T-cell (primary cell): ENCODE data around the gene SPATC1L. TPM values are rescaled to one million over a fixed set of nuclear protein-coding genes. Genes with fewer than 3 reads are reported as not detected.

ENCODE experiments used
- ATAC-seq, 4 experiments: fragments of 200-7000 bp in 3 of 4; fragments of 150-1000 bp in 1 of 4; cut with Tn5 transposase; replicated peaks in 1 of 4; 1 replicate in 3 of 4; 2 replicates in 1 of 4; pipeline ENCODE4 v1.10.0; 2021; ENCODE audit warnings: moderate library complexity in 3 of 4, mild to moderate bottlenecking in 2 of 4, moderate number of reproducible peaks in 1 of 4
- CTCF ChIA-PET, 2 donors: fragments of 300-600 bp; sonication (Branson Sonifier 250); formaldehyde crosslinking; loops; one replicate each; lab custom pipeline; 2022; ENCODE audit warnings: antibody characterized with exemption in 2 of 2; lab: Charles Lee
- POLR2A ChIA-PET, 2 donors: fragments of 300-600 bp; sonication (Branson Sonifier 250); formaldehyde crosslinking; loops; one replicate each; lab custom pipeline; 2022; ENCODE audit warnings: antibody characterized with exemption in 2 of 2; lab: Charles Lee
- DNase-seq, 35 experiments: peaks; one replicate each; pipeline versions ENCODE4 v3.0.0 to v3.0.0-alpha.2; 2013 to 2023
- H3K27ac ChIP-seq: one replicate; pipeline ENCODE4 v1.5.1; 2013; ENCODE audit warnings: low read length
- H3K27me3 ChIP-seq, 2 experiments: replicated peaks in 1 of 2; 1 replicate in 1 of 2; 2 replicates in 1 of 2; pipeline versions ENCODE4 v1.6.1 to v1.7.0; 2013; ENCODE audit warnings: low read length in 1 of 2, mixed read lengths in 1 of 2; ENCODE audit not compliant: control insufficient read depth in 2 of 2, insufficient read depth in 2 of 2; ENCODE audit errors: extremely low read depth in 1 of 2
- H3K36me3 ChIP-seq, 2 donors: 1 replicate in 1 of 2; 2 replicates in 1 of 2; pipeline versions ENCODE4 v1.6.1 to v1.7.0; 2013; ENCODE audit warnings: low read length in 1 of 2; ENCODE audit not compliant: control insufficient read depth in 2 of 2, insufficient read depth in 1 of 2; ENCODE audit errors: extremely low read depth in 1 of 2
- H3K4me1 ChIP-seq, 2 experiments: 1 replicate in 1 of 2; 2 replicates in 1 of 2; pipeline versions ENCODE4 v1.6.1 to v1.7.0; 2013; ENCODE audit warnings: low read length in 2 of 2, mixed read lengths in 1 of 2; ENCODE audit not compliant: insufficient read depth in 2 of 2, control insufficient read depth in 1 of 2; ENCODE audit errors: extremely low read depth in 1 of 2
- H3K4me3 ChIP-seq, 2 donors: 1 replicate in 1 of 2; 2 replicates in 1 of 2; pipeline versions ENCODE4 v1.5.1 to v1.7.0; 2013; ENCODE audit warnings: mild to moderate bottlenecking in 2 of 2, low read length in 1 of 2, moderate library complexity in 1 of 2; ENCODE audit not compliant: control insufficient read depth in 1 of 2; ENCODE audit errors: extremely low read depth in 1 of 2
- H3K9me3 ChIP-seq: 2 replicates; pipeline ENCODE4 v1.7.0; 2013
- H3K27ac Mint-ChIP-seq, 2 donors: one replicate each; pipeline ENCODE4 v1.8.0; 2020 to 2021; ENCODE audit warnings: mild to moderate bottlenecking in 2 of 2, mixed read lengths in 2 of 2
- H3K27me3 Mint-ChIP-seq, 2 donors: one replicate each; pipeline ENCODE4 v1.8.0; 2021 to 2022; ENCODE audit warnings: mixed read lengths in 2 of 2
- H3K36me3 Mint-ChIP-seq: one replicate; pipeline ENCODE4 v1.8.0; 2021; ENCODE audit warnings: mixed read lengths
- H3K4me1 Mint-ChIP-seq, 3 donors: one replicate each; pipeline ENCODE4 v1.8.0; 2020 to 2022; ENCODE audit warnings: mixed read lengths in 3 of 3, mild to moderate bottlenecking in 1 of 3
- H3K4me3 Mint-ChIP-seq, 3 donors: one replicate each; pipeline ENCODE4 v1.8.0; 2020 to 2022; ENCODE audit warnings: mild to moderate bottlenecking in 3 of 3, mixed read lengths in 3 of 3, moderate library complexity in 3 of 3
- H3K9me3 Mint-ChIP-seq, 3 donors: one replicate each; pipeline ENCODE4 v1.8.0; 2020 to 2022; ENCODE audit warnings: mixed read lengths in 3 of 3
- WGBS: methylation state at CpG from one replicate; pipeline ENCODE4 v1.1.5; 2013; ENCODE audit warnings: missing lambda C conversion rate; ENCODE audit not compliant: insufficient coverage; 5-methylcytosine and 5-hydroxymethylcytosine counted together
- total RNA-seq, 35 experiments: library from RNA in 6 of 35; stranded (reverse) in 6 of 35; fragments of 120-200 nt in 1 of 35; gene quantifications; one replicate each; pipeline versions ENCODE4 v1.2.1 to v1.2.4 and lab custom pipeline; 2013 to 2026

Gene SPATC1L
- total RNA-seq, 5 donors from 2014 or later (not counting 1 experiment from before 2014, with no cell fraction given): 1.4 to 22.8 (median 12.5) TPM

DNA sequence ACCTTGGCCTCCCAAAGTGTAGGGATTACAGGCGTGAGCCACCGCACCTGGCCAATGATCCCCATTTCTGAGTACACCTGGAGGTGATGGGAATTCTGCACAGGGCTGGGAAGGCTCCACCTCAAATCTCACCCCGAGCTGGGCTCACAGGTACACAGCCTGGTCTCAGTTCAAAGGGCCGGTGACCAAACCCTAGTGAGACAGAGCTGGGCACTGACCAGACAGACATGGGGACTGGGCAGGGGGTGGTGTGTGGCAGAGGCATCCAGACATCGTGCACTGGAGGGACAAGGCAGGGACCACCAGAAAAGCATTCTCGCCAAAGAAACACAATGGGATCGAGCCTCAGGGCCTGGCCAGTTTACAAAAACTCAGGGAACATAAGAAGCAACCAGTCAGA, 27.1 kb upstream of the SPATC1L start:
- H3K36me3 ChIP-seq: peaks cover 23 to 31% of the 10 kb centered on the region in 2 donors
- WGBS: 97% methylated on average over 6 of the region's 7 CpGs
- H3K4me3 Mint-ChIP-seq: no peak overlapping the region
- no peak overlapping the region for H3K27ac Mint-ChIP-seq
- POLR2A ChIA-PET: no interaction called here
- CTCF ChIA-PET: no interaction called here
- no peak overlapping the region for H3K27ac ChIP-seq
- H3K9me3 ChIP-seq: no peaks in the 10 kb centered on the region
- no peaks in the 10 kb centered on the region for H3K9me3 Mint-ChIP-seq
- peaks cover 22% of the 10 kb centered on the region for H3K36me3 Mint-ChIP-seq
- DNase-seq (no peak), ATAC-seq (no peak)
- no peaks in the 10 kb centered on the region for H3K4me1 ChIP-seq
- H3K4me1 Mint-ChIP-seq: no peaks in the 10 kb centered on the region
- no peaks in the 10 kb centered on the region for H3K27me3 Mint-ChIP-seq
- H3K27me3 ChIP-seq: no peaks in the 10 kb centered on the region
- no peak overlapping the region for H3K4me3 ChIP-seq

DNA sequence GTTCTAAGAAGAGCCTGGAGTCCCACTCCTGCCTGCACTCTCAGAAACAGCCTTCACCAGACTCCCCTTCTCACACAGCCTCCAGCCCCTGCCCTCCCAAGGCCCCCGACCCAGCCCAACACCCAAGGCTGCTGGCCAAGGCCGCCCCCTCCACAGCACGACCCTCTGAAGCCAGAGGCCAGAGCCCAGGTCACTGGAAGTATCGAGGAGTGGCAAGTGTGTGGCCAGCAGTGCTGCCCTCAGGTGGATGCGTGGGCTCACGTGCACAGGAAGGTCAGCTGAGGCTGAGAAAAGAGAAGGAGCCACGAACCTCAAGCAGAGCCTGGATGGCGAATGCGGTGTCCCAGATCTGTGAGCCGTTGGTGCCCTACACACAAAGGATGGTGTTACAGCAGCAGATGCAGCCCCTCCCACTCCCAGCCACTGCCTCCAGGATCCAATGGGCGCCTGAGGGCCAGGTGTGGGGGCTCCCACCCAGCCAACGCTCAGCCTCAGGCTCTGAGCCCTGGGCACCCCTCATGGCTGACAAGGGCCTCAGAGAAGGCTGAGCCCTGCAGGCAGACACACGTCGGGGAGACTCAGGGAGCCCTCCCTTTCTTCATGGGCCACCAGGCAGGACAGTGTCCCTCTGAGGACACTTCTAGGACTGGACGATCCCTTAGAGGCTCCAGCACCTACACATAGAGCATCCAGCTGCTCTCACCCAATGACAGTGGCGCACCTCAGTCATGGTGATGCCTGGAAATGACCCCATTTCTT, 26.3 kb upstream of the SPATC1L start:
- peaks cover 24% of the 10 kb centered on the region in 2 donors for H3K36me3 ChIP-seq
- ChIA-PET POLR2A (no interaction called here), CTCF (no interaction called here)
- H3K4me3 Mint-ChIP-seq: no peak overlapping the region
- peaks cover 25% of the 10 kb centered on the region for H3K36me3 Mint-ChIP-seq
- H3K9me3 Mint-ChIP-seq: no peaks in the 10 kb centered on the region
- WGBS: 84% methylated on average over 15 of the region's 16 CpGs
- no peak overlapping the region for H3K27ac Mint-ChIP-seq
- ATAC-seq (no peak), DNase-seq (peak in 1 of 35 experiments; percentile 20)
- no peak overlapping the region for H3K4me3 ChIP-seq
- no peaks in the 10 kb centered on the region for H3K9me3 ChIP-seq
- H3K27ac ChIP-seq: no peak overlapping the region
- H3K4me1 Mint-ChIP-seq: no peaks in the 10 kb centered on the region
- no peaks in the 10 kb centered on the region for H3K27me3 ChIP-seq
- no peaks in the 10 kb centered on the region for H3K27me3 Mint-ChIP-seq
- H3K4me1 ChIP-seq: no peaks in the 10 kb centered on the region

DNA sequence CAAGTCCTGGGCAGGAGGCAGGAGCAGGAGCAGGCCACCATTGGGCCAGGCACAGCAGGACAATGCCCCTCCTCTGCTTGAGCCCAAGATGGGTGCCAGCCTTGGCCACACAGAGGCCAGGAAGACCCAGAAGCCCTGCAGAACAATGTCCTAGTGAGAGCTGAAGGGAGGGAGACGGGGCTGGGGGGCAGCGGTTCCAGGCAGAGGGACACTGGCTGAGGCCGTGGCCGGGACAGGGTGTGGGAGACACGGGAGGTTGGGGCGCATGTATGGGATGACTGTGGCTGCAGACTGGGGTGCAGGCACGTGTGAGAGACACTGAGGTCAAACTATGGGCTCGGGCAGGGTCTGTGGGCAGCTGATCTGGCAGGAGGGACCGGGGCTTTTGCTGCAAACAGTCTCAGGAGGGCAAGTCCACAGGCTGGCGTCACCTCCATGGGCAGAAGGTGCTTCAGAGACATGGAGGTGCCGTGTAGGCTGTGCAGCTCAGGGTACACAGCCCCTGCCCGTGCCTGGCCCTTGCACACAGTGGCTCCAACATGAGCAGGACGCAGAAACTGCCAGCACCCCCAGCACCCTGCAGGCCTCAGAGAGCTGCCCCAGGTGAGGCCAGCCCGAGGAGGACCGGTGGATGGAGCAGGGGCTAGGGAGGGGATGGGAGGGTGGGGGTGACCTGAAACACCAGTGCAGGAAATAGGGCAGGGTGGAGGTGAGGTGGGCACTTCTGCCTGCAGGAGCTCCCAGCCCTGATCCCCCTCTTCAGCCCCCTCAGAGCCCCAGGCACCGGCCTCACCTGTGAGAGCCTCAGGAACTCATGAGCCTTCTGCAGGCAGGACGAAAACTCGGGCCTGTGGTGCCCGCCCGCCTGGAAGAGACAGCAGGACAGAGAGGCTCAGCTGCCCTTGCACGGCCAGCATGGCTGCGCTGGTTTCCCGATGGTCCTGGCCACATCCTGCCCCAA, 24.8 kb upstream of the SPATC1L start:
- DNase-seq: no peak
- no peaks in the 10 kb centered on the region for H3K27me3 ChIP-seq
- H3K36me3 ChIP-seq: peaks cover 24 to 28% of the 10 kb centered on the region in 2 donors
- Mint-ChIP-seq H3K27me3 (no peaks in the 10 kb centered on the region), H3K9me3 (no peaks in the 10 kb centered on the region), H3K4me3 (no peak overlapping the region), H3K36me3 (peaks cover 31% of the 10 kb centered on the region), H3K27ac (no peak overlapping the region), H3K4me1 (no peaks in the 10 kb centered on the region)
- no peak for ATAC-seq
- no peak overlapping the region for H3K4me3 ChIP-seq
- no peaks in the 10 kb centered on the region for H3K4me1 ChIP-seq
- H3K9me3 ChIP-seq: no peaks in the 10 kb centered on the region
- ChIA-PET POLR2A (no interaction called here), CTCF (no interaction called here)
- H3K27ac ChIP-seq: no peak overlapping the region
- WGBS: 87% methylated on average over 16 of the region's 23 CpGs

DNA sequence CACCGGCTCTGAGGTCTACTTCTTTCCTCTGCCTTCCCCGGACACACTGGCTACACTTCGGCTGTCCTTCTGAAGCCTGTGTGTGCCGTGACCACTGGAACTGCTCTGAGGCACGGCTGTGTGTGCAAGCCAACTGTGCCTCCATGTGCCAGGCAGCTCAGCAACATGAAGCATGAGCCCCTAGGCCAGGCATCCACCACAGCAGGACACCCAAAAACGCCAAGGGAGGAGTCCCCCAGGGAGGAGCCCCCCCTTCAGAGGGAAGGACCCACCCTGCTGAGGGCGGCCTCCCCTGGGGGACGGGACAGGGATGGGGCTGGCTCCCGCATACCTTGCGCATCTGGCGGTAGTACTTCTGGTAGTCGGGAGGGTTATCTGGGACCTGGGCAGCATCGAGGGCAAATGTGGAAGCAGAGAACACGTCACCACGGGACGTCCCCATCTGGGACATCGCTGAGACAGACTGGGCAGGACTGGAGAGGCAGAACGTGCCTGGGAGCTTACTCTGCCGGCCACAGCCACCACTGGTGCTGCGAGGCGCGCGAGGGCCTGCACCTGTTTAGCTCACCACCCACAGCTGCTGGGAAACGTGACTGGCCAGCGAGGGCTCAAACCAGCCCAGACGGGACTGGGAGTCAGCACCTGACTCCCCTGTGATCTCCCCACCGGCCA, 23.8 kb upstream of the SPATC1L start:
- no peaks in the 10 kb centered on the region for H3K9me3 ChIP-seq
- H3K27ac ChIP-seq: no peak overlapping the region
- Mint-ChIP-seq H3K4me1 (no peaks in the 10 kb centered on the region), H3K9me3 (no peaks in the 10 kb centered on the region), H3K4me3 (no peak overlapping the region), H3K27ac (no peak overlapping the region), H3K36me3 (peaks cover 34% of the 10 kb centered on the region), H3K27me3 (no peaks in the 10 kb centered on the region)
- ChIA-PET POLR2A (no interaction called here), CTCF (no interaction called here)
- DNase-seq: peak in 1 of 35 experiments; percentile 16
- no peak overlapping the region for H3K4me3 ChIP-seq
- H3K27me3 ChIP-seq: no peaks in the 10 kb centered on the region
- 91% methylated on average over 25 of the region's 27 CpGs for WGBS
- no peak for ATAC-seq
- H3K4me1 ChIP-seq: no peaks in the 10 kb centered on the region
- peaks cover 30 to 31% of the 10 kb centered on the region in 2 donors for H3K36me3 ChIP-seq

DNA sequence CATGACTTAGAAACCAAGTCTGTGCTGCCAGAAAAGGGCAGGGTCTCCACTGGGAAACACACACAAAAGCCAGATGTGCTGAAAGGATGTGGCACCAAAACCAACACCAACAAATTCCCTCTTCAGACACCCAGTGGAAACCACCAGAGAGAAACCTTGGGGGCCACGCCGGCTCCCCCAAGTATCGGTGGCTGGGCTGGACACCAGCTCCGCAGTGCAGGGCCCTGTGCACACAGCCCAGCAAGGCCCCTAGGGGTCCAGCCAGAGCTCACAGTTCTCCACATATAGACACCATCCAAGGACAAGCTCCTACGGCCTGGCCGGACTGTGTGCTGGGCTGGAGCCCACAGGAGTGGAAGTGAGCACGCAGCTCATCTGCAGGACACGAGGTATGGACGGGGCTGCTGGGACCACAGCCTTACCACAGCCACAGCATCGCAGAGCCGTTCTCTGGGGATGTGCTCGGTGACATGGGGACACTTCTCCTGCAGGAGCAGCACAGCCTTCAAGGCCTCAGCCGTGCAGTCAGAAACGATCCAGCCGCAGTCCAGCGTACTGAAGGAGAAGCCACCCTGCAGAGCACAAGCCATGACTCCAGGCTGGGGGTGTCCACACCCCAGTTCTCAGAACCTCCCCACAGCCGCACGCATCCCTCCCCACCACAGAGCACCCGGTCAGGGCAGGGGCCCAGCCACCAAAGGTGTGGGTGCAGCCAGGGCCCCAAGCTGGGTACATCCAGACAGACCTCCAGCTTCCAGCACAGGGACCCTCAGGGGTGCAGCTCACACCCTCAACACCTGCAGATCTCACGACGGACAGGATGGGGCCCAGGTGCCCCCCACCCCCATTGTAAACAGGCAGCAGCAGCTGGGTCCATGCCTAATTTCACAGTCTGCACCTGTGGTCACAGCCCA, 23.0 kb upstream of the SPATC1L start:
- Histone ChIP-seq H3K27me3 (no peaks in the 10 kb centered on the region), H3K36me3 (peaks cover 31 to 36% of the 10 kb centered on the region in 2 donors), H3K9me3 (no peaks in the 10 kb centered on the region), H3K27ac (no peak overlapping the region), H3K4me3 (no peak overlapping the region), H3K4me1 (no peaks in the 10 kb centered on the region)
- ATAC-seq (no peak), DNase-seq (peak in 1 of 35 experiments; percentile 17)
- Mint-ChIP-seq H3K9me3 (no peaks in the 10 kb centered on the region), H3K27me3 (no peaks in the 10 kb centered on the region), H3K4me1 (peaks cover 0 to 2% (median 0%) of the 10 kb centered on the region in 3 donors), H3K27ac (no peak overlapping the region), H3K36me3 (peaks cover 37% of the 10 kb centered on the region), H3K4me3 (no peak overlapping the region)
- WGBS: 92% methylated on average over 18 of the region's 21 CpGs
- CTCF ChIA-PET: no interaction called here
- POLR2A ChIA-PET: no interaction called here
